ENCODE results near the gene PRR36.

PRR36 gene

DNA sequence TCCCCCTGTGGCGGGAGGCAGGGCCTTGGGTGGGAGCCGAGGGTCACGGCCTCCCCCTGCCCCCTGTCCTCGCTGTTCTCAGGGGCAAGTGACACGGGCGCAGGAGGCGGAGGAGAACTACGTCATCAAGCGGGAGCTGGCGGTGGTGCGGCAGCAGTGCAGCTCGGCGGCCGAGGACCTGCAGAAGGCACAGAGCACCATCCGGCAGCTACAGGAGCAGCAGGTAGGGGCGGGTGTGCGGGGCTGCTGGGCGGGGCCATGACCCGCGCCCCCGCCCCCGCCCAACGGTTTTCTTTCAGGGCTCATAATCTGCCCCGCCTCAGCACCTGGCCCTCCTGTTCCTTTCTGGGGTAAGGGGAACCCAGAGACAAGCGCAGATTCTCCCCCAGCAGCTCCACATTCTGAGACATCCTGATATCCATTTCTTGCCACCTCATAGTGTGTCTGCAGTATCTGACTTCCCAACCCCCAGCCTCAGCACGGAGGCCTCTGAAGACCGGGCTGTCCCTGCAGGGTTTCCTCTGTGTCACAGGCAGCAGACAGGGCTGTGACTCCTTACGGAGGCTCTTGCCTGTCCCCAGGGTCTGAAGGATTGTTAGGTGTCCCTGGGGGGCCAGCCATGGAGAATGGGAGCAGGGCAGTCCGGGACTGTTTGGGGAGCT is 15.9 kb downstream of the PRR36 start:
- ATAC-seq: no peak

DNA sequence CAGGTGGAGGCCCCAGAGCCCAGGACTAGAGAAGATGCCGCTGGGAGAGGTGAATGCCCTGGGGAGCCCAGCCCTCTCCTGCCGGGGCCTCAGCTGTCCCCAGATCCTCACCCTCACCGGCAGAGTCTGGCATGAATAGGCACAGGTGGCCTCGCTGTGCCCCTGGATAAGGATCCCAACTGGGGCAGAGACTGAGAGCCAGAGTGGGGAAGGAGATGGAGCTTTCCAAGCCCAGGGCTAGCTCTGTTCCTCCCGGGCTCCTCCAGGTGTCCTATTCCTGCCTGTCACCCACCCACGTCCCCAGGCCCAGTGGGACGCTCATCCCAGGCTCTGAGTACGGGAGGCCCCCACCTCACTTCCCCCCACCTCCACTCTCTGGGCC is 16.5 kb downstream of the PRR36 start:
- no peak for ATAC-seq

DNA sequence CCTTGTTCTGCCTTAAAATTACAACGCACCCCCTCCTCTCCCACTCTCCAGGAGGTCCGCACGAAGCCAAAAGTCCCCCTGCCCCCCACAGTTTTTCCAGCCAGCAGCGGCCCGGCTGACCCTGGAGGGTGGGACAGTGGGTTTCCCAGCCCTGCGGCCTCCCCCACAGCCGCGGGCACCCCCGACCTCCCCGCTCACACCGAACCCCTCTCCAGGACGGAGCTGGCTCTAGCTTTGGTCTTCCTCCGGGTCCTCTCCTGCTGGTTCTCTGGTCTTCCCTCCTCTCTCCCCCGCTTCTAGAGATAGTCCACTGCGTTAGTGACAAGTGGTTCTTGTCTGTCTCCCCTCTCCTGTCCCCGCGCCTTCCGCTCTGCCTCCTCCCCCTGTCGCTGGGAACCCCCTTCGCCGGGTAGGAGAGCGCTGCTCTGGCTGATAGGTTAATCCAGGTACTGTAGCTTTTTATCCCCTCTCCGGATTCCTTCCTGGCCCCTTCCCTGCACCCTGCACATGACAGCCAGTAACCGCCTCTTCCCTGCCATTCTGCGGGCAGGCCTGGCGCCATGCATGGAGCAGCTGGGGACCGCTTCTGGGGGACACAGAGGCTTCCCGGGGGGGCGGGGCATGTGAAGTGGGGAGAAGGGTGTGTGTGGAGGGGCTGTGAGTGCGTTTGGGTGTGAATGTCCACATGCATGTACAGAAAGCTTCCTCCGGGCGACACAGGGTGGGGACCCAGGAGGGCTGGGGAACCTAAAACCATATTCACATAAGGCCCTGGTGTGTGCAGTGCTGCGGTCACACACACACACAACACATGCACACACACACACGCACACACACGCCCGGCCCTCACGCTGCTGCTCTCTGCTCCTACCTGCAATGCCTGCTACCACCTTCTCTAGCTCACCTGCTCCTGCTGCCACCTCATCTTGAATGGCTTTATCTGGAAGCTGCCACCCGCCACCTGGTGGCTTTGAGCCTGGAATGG is 17.2 kb downstream of the PRR36 start:
- ATAC-seq: no peak

DNA sequence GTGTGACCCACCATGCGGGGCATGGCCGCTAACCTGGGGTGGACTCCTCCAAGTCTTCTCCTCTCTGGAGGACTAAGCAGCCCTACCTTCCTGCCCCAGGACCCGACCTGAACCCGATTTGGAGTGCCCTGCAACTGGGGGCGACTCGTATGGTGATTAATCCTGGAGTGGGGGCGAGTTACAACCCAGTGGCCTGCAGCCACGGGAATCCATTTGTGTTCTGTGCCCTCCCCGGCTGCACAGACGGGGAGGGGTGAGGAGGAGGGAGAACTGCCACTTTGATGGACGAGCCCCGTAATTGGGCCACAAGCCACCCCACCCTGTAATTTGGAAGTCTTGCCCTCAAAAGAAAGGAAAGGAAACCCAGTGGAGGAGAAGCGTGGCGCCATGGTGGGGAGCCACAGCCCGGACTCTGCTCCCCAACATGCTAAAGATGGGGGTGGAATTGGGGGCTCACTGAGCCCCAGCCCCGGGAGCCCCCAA is 18.0 kb downstream of the PRR36 start:
- no peak for ATAC-seq

DNA sequence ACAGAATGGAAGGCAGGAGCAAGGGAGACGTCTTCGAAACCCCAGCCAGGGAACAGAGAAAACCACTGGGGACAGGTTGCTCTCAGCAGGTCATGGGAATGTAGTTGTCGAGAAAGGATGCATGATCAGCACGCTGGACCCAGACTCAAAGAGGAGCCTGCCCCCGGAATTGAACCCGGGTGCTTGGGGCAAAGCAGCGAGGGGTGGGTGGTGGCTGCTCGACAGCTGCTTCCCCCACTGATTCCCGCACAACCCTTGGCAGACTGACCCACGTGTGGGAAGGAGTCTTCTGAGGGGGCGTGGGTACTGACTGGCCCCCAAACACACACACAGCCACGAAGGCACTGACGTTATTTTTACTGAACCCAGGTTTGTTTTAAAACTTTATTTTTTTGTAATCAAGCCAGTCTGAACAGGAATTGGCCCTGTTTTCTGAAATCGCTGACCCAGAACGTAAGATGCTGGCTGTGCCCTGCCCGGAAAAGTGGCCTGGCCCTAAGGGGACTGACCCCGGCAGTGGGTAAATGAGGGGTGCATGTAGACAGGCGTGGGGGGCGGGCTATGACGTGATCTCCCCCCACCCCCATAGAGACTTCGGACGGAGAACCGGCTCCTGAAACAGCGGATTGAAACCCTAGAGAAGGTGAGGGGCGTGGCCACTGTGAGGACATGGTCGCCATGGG is 18.6 kb downstream of the PRR36 start:
- no peak for ATAC-seq

GRCh38 chr19:7853770-7854128 is 20.4 kb downstream of the PRR36 start:
- no peak for ATAC-seq

GRCh38 chr19:7852851-7853769 is 21.1 kb downstream of the PRR36 start:
- ATAC-seq: peak; percentile 73 to 80

DNA sequence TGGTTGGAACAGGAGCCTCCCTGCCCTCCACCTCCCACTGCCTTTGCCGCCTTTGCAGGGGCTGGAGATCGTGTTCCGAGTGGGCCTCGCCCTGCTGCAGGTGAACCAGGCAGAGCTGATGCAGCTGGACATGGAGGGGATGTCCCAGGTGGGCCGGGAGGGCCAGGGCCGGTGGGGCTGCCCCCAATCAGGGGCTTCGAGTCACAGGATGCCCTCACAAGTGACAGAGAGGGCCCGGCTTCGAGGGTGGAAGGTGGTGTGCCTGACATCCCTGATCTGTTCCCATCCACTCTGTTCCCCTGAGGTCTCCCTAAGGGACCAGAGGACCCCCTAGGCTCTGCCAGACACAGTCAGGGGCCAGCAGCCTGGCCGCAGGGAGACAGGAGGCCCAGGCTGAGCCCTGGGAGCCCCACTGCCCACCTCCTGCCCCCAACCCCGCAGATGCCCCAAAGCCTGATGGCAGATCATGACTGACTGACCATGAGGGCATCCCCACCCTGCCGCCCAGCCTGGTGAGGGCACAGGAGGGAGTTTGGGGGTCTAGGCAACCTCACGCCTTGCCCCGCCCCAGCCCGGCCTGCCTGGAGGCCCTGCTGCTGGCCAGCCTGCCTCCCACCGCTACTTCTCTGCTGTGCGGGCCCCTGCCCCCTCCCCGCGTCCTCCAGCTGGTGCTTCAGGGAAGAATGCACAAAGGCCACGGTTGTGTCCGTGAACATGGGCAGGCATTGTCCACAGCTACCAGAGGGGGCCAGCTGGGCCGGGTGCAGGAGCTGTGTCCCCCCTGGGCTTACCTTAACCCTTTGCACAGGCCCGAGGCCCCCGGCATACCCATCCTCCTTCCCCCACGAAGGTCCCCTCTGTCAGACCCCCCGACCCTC is 22.3 kb downstream of the PRR36 start:
- ATAC-seq: no peak

- no peak for ATAC-seq
These were observed 23.1 kb downstream of the PRR36 start for GRCh38 chr19:7850945-7851622.

- ATAC-seq: no peak
These were observed 24.0 kb downstream of the PRR36 start for GRCh38 chr19:7850000-7850813.

- ATAC-seq: no peak
These were observed 24.6 kb downstream of the PRR36 start for GRCh38 chr19:7849631-7849999.

DNA sequence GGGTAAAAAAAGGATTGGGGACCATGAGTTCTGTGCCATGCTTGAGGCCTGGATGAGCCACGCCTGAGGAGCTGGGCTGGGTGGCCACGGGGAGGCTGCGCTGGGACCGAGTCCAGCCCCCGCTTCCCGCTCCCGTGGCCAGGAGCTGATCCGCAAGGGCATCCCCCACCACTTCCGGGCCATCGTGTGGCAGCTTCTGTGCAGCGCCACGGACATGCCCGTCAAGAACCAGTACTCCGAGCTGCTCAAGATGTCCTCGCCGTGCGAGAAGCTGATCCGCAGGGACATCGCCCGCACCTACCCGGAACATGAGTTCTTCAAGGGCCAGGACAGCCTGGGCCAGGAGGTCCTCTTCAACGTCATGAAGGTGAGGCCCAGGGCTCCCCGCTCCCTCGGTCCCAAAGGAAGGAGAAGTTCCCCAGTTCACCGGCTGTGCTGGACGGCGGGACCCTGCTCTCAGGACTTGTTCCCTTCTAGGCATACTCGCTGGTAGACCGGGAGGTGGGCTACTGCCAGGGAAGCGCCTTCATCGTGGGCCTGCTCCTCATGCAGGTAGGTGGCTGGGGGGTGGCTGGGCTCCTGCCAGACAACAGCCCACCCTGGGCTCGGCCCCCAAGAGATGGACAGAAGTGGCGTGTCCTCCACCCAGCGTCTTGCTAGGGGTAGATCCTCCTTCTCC is 25.3 kb downstream of the PRR36 start:
- no peak for ATAC-seq

GRCh38 chr19:7847664-7848063 is 26.5 kb downstream of the PRR36 start:
- ATAC-seq: no peak

GRCh38 chr19:7846155-7846646 is 28.0 kb downstream of the PRR36 start:
- ATAC-seq: no peak

- no peak for ATAC-seq
These were observed 28.6 kb downstream of the PRR36 start for GRCh38 chr19:7845390-7846154.

DNA sequence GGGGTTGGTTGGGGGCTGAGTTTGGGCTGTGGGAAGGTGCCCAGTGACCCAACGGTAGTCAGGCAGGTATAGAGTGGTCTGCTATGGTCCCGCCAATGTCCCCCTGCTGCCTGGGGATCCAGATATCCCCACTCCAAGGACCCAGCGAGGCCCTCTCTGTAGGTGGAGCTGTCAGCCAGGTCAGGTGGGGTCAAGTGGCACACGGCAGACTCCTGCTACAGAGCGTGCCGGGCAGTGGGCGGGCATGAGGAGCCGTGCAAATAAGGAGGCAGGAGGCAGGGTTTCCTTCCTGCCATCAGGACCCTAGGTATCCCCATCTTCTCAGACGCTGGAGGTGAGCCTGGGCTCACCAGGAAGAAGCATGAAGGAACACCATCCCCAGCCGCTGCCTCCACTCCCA is 29.2 kb downstream of the PRR36 start:
- no peak for ATAC-seq

- ATAC-seq: no peak
These were observed 29.8 kb downstream of the PRR36 start for GRCh38 chr19:7844405-7844804.

GRCh38 chr19:7843521-7843920 is 30.7 kb downstream of the PRR36 start:
- no peak for ATAC-seq
